Stimulated activated CD4-positive, alpha-beta T cell treated with anti-CD3 and anti-CD28 coated beads, TNF-alpha, amount 100 ng/mL, for 48 hours (primary cell): ENCODE results near the gene SORCS2.
"Not testable (repeated sequence)": the region's sequence is repeated elsewhere in the genome, so short reads cannot be mapped to it uniquely, and the experiment has no call there.

Experiments used
- DNase-seq, 3 donors: peaks; one replicate each; pipeline ENCODE4 v3.0.0-alpha.2; 2020; ENCODE audit warnings: low read depth in 3 of 3

The SORCS2 gene

DNA sequence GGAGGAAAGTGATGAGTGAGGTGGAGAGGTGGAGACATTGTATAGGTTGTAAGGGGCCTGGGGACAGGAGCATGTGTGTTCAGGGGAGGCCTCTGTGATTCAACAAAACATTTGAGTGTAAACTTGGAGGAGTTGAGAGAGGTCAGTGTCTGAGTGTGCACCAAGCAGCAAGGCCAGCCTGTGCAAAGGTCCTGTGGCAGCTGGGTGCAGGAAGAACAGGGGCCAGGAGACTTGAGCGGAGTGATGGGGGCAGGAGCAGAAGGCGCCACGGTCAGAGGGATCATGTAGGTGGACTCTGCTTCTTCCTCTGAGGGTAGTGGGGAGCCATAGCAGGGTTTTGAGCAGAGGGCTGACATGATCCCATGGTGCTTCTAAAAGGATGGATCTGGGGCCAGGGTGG, 252.0 kb downstream of the SORCS2 start:
- no peak for DNase-seq

DNA sequence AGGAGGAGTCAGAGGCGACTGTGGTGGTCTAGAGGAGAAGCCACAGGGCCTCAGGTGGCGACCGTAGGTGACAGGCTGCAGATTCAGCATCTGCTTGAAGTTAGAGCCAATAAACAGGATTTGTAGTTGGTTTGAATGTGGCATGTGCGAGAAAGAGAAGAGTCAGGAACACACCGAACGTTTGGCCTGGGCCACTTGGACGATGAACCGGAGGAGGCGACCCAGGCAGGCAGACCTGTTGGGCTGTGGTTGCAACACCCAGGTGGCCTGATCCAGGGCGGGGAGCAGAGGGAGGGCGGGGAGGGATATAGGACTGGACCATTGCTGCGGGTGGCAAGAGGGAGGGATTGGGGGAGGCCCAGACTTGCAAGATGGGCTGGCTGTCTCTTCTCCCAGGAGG, 252.4 kb downstream of the SORCS2 start:
- no peak for DNase-seq

DNA sequence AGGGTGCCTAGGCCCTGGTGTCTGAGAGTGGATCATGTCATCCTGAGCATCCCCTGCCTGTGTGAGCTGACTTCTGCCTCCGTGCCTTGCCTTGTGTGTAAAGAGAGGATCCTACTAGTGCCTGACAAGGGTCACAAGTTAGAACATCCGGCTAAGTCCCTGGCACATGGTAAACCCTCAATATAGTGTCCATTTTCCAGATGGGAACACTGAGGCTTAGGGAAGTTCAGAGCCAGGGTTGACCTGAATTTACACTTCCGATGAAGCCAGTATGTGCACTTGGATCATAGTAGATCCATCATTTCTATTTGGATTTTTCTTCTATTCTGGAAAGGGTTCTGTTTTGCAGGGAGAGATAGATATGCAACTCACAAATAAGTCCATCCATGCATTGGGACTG, 254.9 kb downstream of the SORCS2 start:
- no peak for DNase-seq

DNA sequence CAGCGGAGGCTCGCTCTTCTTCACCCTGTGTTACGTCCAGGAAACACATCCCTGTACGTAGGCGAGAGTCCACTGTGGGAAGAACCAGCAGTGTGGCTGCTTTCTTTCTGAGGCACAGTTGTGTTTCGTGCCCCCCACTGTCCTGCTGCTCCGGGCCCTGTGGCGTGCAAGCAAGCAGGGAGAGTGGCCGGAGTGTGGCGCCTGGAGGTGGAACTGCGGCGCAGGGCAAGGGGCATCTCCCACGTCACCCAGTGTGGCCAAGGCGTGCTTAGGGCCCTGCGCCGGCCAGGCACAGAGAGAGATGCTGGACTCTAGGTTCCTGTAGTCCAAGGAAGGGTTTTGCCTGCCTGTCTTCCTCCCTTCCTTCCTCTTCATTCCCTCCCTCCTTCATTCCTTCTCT, 255.7 kb downstream of the SORCS2 start:
- DNase-seq = no peak

DNA sequence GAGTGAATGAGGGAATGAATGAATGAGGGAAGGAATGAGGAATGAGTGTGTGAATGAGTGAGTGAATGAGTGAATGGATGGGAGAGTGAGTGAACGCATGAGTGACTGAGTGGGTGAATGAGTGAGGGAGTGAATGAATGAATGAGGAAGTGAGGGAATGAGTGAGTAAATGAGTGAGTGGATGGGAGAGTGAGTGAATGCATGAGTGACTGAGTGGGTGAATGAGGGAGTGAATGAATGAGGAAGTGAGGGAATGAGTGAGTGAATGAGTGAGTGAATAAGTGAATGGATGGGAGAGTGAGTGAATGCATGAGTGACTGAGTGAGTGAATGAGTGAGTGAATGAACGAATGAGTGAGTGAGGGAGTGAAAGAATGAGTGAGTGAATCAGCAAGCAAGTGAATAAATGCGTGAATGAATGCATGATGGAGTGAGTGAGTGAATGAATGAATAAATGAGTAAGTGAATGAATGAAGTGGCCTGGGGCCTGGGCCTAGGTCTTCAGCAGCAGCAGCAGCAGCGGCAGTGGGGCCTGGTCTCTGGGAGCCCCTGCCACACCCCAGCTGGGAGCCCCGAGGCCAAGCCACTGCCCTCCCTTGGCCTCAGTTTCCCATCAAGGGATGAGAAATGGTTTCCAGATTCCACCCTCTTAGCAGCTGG, 258.6 kb downstream of the SORCS2 start:
- no peak for DNase-seq

DNA sequence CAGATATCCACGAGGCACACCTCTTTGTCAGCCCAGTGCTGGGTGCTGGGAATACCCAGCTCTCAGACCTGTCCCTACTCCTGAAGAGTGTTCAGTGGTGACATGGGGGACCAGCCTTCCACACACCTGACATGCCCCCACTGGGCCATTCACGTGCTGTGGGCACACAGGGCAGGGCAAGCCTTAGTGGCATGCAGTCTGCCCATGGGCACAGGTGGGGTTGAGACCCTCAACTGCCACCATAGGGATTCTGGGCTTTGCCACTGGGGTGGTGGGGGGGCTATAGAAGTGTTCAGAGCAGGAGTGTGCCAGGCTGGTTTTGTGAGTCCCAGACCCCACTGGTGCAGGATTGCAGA, 259.1 kb downstream of the SORCS2 start:
- DNase-seq = no peak

DNA sequence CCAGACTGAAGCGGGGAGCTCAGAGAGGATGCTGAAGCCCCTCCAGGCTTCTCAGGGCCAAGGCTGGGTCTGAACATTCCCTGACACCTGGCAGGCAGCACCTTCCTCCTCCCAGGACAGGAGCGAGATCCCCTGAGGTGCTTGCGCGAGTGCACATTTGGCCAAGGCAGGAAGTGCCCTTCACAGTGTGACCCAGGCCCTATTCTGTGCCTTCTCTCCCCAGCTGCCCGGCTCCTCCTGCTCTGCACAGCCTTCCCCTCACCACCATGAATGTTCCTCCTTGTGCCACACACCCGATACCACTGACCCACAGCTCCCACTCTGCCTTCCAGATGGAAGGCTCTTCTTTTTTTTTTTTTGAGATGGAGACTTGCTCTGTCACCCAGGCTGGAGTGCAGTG, 259.5 kb downstream of the SORCS2 start:
- DNase-seq = no peak

DNA sequence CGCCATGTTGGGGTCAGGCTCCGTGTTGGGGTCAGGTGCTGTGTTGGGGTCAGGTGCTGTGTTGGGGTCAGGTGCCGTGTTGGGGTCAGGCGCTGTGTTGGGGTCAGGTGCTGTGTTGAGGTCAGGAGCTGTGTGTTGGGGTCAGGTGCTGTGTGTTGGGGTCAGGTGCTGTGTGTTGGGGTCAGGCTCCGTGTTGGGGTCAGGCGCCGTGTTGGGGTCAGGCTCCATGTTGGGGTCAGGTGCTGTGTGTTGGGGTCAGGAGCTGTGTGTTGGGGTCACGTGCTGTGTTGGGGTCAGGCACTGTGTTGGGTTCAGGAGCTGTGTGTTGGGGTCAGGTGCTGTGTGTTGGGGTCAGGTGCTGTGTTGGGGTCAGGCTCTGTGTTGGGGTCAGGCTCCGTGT, 260.5 kb downstream of the SORCS2 start:
- DNase-seq = not testable (repeated sequence)

DNA sequence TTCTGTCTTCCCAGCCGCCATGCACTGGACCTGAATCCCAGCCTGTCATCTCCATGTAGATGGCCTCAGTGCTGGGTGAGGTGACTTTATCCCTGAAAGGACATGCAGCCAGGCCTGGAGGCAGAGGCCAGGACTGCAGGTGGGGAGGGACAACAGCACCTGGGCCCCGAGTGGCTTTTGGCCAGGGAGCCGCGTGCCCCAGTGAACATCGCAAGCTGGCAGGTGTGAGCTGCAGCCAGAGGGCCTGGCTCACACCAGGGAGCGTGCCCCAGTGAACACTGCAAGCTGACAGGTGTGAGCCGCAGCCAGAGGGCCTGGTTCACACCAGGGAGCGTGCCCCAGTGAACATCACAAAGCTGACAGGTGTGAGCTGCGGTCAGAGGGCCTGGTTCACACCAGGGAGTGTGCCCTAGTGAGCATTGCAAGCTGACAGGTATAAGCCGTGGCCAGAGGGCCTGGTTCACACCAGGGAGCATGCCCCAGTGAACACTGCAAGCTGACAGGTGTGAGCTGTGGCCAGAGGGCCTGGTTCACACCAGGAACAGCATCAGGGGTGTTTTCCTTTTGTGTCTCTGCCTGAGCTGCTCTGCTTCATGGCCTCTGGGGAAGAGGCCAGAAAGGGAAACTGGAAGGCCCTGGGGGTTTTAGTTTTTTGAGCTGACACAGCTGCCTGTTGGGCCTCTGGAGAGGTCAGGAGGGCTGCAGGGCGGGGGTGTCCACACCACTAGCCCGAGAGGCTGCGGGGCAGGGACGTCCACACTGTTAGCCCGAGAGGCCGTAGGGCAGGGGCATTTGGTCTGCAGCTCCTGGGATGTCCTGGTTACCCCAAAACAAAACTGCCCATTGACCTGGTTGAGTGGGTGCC, 265.1 kb downstream of the SORCS2 start:
- DNase-seq = no peak

DNA sequence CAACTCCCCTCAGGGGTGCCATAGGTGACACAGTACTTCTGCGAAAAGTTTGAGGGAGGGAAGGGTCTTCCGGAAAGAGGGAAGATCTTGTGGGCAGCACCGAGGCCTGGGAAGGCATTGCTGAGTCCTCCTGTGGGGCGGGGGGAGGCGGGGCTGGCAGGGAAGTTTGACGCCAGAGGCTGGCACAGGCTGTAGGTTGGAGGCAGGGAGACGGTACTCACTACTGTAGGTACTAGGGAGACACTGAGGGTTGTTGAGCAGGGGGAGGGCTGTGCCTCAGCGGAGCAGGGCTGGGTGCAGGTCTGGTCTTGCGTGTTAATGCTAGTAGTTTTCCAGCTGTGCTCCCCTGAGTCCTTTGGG, 265.7 kb downstream of the SORCS2 start:
- no peak for DNase-seq

DNA sequence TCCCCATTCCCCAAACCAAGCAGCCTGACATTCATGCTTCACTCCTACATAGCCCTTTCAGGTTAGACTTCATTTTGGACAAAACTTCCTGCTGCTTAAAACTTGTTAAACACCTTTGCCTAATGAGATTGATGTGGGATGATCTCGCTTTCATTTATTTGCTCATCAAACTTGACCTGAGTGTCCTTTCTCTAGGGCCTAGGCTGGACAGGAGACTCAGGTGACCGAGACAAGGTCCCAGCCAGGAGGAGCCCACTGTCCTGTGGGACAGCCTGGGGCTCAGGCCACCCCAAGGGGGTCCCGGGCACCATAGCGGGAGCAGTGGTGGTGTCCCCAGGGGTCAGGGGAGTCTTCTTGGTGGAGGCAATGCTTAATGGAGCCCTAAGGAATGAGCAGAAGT, 266.1 kb downstream of the SORCS2 start:
- no peak for DNase-seq

DNA sequence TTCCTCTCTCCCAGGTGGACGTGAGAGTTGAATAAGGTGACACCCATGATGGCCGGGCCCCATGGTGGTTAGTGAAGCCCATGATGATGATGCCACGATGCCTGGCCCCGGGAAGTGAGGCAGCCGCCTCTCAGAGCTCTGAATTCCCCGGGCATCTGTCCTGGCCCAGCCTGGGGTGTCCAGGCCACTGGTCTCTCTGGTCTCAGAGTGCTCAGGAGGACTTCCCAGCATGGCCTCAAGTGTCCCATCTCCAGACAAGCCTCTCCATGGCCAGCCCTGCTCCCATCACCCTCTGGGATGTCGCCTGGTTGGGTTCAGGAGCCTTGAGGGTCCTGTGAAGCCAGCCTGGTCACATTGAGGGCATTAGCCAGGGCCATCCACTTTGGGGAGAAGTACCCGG, 267.1 kb downstream of the SORCS2 start:
- no peak for DNase-seq

DNA sequence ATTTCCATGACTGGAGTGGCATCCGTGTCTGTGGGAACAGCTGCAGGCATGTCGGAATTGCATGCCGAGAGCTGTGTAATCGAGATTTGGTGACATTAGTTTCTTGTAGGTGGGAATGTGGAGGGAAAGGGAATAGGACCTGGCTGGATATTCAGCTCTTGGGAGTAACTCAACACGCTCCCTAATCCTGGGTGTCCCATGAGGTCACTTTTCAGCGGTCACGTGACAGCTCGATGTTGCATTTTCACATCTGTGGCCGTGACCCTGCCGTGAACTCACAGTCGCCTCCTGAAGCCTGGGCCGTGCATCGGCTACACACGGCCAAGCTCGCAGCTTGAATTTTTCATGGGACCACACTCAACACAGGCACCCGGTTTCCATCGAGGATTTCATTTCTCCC, 268.2 kb downstream of the SORCS2 start:
- DNase-seq = no peak

DNA sequence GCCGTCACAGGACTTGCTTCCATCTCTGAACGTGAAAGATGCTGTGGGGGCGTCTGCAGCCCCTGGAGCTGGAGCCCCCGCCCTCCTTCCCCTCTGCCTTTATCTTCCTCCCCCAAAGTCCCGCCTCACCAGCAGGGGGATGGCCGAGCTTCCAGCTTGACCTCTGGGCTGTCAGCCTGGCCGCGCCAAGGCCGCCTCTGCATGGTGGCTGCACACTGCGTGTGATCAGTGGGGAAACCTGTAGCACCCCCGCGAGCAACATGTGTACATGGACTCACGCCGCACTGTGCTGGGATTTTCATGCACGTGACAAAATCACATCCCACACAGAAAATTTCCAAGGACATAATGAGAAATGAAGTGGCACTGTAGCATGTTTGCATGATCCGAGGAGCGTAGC, 268.9 kb downstream of the SORCS2 start:
- DNase-seq = no peak

DNA sequence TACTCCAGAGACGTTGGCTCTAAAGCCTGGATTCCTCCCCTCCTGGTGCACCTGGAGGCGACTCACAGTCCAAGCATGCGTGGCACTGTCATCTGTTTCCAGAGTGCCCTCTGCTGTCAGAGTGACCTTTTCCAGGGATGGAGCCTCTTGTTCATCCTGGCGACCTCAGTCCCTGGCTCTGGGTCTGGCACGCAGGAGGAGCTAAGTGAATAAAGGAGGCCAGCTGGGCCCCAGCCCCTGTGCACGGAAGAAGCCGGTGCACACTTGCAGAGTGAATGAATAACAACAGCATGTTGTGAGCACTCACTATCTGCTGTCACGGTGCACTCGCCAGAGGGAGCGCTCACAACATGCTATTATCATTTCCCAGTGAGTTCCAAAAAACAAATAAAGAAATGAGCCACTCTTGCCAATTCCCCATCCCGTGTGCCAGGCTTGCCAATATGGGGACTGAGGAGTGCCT, 270.2 kb downstream of the SORCS2 start:
- no peak for DNase-seq

DNA sequence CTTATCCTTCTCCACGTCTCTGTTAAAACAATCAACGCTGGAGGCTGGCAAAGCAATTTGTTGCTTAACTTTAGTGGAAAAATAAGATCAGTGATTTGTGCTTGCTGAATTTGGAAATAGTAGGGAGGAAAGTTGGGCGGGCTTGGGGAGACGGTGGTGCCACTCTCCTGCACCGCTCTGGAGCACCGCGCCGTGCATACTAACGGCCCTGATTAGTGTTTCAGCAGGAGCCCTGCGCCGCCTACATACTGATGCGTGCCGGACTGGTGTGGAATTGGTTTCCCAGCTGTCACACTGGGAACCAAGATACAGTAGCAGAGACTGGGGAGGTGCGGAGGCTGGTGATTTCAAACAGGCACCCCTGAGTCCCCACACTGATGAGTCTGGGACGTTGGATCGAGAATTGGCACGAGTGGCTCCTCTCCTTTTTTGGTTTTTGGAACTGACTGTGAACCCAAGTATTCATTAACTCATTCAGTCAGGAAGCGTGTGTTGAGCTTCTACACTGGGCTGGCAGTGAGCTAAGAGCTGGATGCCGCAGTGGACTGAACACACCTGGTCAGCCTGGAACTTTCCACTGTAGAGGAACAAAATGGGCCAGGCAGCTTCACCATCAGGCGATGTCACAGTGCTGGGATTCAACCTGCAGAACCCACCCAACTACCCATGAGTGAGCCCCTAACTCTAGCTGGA, 271.4 kb downstream of the SORCS2 start:
- DNase-seq = no peak

DNA sequence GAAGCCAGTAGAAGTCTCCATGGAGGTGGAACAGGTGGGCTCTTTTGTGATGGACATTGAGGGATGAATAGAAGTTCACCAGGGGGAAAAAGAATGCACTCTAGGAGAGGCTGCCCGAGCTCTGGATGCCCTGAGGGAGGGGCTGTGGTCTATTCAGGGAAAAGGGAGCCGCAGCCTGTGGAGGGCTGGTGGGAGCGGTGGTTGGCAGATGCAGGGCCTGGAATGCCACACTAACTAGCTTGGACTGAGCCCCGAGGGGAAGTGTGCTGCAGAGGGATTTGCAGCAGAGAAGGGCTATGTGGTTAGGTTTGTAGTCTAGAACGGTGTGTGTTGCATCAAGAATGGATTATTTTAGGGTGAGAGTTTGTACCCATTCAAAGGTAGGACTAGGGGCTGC, 271.9 kb downstream of the SORCS2 start:
- DNase-seq = no peak

DNA sequence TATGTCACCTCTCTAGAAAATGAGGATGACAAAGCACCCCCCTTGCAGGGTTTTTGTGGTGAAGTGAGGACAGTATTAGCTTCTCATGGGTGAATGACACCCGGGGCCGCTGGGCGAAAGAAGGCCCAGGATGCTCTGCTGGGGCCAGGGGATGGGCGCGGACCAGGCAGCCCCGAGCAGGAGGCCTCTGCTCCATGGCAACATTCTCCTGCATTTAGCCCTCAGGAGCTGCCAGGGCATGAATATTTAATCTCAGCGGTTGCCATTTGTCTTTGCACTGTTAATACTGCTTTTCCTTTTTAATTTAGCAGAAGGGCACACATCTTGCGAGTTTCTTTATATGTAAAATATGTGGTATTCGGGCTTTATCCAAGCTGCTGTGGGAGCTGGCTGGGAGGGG, 272.7 kb downstream of the SORCS2 start:
- DNase-seq = no peak

DNA sequence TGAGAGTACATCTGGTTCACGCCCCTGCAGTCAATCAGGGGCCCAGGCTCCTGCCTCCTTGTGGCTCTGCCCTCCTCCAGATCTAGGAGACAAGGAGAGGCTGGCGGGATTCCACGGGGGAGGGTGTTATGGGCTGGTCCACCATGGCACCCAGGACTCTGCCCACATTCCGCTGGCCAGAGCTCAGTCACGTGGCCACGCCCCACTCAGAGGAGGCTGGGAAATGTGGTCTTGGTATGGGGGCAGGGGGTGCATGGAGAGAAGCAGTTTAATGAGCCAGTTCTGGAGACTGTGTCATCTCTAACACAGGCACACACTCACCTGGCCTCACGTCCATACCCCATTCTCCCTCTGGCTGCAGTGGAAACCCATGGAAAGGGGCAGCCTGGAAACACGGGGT, 273.9 kb downstream of the SORCS2 start:
- DNase-seq = no peak

DNA sequence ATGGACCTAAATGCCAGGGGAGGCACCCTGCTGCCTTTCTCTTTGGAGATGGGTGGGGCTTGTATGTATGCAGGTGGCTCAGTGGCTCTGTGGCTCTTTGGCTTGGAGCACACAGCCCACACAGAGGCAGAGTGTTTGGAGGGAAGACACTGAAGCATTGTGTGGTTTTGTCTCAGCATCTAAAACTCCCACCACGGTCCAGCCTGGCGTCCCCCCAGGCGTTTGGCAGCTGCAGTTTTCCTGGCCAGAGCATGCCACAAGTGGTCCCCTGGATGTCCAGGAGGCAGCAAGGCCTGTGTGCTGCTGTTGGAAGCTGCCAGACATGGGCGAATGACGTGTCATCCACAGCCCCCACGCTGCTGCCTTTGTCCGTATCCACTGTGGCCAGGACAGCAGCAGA, 274.6 kb downstream of the SORCS2 start:
- no peak for DNase-seq

DNA sequence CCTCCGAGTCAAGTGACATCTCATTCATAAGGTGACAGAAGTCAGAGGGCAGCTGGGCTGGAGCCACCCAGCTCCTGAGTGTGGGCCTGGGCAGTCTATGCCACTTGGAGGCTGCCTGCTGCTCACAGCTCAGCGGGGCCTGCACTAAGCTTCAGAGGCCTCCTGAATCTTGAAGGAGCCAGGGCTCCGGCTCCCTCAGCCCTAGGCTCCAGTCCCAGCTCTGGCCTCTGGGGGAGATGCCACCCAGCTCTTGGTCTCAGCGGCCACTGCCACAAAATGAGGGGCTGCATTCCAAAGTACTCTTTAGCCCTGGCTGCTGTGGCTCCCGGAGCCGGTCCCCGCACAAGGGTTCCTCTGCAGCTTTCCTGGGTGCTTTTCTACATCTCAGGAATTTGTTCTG, 275.1 kb downstream of the SORCS2 start:
- no peak for DNase-seq

DNA sequence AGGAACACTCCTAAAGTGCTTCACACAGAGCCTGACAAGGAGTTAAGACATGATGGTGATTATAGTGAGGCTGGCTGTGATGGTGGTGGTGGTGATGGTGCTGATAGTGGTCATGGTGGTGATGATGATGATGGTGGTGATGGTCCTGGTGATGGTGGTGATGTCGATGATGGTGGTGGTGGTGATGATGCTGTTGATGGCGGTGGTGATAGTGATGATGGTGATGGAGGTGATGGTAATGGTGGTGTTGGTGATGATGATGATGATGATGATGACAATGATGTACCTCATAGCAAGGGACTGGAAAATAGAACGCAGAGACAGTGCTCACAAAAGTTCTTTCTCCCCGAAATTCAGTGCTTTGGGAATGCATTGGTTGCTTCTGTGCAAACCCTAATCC, 276.7 kb downstream of the SORCS2 start:
- DNase-seq = no peak

DNA sequence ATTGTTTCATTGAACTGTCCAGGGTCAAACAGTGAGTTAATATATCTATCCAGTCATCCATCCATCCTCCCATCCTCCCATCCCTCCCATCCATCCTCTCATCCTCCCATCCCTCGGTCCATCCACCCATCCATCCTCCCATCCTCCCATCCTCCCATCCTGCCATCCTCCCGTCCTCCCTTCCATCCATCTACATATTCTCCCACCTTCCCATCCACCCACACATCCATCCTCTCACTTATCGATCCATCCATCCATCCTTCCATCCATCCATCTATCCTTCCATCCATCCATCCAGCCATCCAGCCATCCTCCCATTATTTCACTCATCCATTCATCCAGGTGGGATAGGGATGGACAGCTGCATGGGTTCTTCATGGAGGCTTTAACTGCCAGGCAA, 277.8 kb downstream of the SORCS2 start:
- no peak for DNase-seq
